HG02973 (cell line): ENCODE measurements around the gene ZDHHC1.

ENCODE experiments used
- ATAC-seq: cut with Tn5 transposase; IDR thresholded peaks from one replicate; pipeline ENCODE4 v1.9.1; 2021; ENCODE audit warnings: moderate library complexity; ENCODE audit not compliant: unreplicated experiment

Gene ZDHHC1

GRCh38 chr16:67411339-67411738 is 4.9 kb downstream of the ZDHHC1 start:
- no peak for ATAC-seq

- ATAC-seq = no peak
These were observed 6.6 kb downstream of the ZDHHC1 start for GRCh38 chr16:67409631-67410030.

DNA sequence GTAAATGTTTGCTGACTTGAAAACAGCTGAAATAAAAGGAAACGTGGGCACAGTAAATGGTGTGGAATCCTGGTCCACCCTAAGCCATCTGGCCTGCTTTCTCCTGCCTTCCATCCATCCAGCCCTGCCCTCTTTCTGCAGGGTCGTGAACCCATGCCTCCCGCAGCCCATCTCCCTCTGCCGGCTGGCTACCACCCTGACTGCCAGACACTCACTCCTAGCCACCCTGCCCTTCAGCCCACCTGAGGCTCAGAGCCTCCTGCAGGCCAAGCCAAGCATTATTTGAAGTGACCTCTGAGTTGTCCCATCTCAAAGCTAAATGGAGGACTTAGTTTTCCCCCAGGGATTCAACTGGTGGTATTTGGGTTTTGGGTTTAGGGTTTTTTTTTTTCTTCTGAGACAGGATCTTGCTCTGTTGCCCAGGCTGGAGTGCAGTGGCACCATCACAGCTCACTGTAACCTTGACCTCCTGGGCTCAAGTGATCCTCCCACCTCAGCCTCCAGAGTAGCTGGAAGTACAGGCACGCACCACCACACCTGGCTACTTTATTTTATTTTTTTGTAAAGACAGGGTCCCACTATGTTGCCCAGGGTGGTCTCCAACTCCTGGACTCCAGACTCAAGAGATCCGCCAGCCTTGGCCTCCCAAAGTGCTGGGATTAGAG is 8.4 kb downstream of the ZDHHC1 start:
- no peak for ATAC-seq

GRCh38 chr16:67407176-67407787 is 9.0 kb downstream of the ZDHHC1 start:
- ATAC-seq = no peak

DNA sequence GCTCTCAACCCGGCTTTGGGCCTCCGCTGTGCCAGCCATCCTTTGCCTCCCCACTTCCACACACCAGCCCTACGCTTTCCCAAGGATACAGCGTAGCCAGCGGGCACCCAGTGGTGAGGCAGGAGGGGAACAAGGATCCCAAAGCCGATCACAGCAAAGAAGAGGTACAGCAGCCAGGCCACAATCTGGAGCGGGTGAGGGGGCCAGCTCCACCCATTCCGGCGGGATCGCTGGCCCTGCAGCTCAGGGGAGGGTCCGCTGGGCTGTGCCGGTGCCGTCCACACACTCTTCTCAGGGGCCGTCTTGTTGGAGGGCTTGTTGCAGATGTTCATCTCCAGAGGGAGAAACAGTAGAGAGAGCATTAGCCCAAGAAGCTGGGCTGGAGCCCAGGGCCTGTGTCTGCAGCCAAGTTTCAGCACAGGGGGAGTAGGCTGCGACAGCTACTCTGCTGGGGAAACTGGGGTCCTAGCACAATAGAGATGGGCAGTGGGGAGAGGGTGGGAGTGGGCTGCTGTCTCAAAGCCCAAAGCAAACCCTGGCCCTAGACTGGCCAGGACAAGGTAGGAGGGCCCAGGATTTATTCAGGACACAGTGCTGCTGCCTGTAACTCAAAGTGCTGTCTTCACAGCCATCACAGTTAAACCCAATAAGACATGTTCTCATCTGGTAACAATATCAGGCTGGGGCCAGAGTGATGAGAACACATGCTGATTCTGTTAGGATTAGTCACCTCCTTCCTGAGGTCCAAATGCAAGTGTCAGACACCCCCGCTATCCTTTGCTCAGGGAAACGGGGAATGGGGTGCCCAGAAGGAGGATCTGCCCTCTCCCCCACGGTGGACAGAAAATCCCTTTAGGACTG is 9.9 kb downstream of the ZDHHC1 start:
- no peak for ATAC-seq

DNA sequence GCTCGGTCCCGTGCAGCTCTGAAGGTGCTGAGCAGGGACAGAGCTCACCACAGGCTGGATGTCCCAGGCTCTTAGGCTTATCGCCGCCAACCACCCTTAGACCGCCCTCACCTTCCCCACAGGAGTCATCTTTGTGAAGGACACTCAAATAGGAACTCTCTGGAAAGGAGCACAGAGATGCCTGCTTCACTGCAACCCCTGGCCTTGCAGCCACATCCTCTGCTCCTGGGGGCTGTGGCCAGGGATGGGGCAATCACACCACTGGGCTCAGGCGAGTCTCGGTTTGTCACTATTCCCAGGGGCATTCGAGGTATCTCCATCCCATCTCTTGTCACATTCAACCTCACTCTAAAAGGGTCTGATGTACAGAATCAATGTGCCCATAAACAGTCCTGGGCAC is 10.9 kb downstream of the ZDHHC1 start:
- no peak for ATAC-seq

- no peak for ATAC-seq
These were observed 11.5 kb downstream of the ZDHHC1 start for GRCh38 chr16:67404740-67405226.

DNA sequence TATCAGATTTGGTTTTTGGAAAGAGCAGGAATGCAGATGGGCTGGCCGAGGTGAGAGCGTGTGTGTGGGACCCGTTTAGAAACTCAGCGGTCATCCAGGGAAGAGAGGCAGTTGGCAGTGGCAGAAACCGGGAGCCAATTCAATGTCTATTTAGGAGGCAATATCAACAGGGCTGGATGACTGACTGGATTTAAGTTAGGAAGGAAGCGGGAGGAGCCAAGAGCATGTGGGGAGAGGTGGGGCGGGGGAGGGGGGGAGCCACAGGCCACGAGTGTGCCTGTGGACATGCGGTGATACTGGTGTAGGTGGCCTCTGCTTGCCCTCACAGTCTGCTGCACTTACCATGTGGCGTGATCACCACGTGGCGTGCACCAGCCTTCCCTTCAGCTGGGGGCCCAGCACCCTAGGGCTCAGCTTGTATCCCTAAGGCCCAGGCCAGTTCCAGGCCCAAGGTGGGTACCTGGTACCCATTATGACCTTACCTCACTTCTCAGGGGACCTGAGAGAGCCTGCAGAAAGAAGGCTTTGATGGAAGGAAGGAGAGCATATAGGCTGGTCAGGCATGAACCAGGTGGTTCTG is 12.2 kb downstream of the ZDHHC1 start:
- ATAC-seq = no peak

- ATAC-seq = no peak
These were observed 15.4 kb downstream of the ZDHHC1 start for GRCh38 chr16:67400901-67401300.

DNA sequence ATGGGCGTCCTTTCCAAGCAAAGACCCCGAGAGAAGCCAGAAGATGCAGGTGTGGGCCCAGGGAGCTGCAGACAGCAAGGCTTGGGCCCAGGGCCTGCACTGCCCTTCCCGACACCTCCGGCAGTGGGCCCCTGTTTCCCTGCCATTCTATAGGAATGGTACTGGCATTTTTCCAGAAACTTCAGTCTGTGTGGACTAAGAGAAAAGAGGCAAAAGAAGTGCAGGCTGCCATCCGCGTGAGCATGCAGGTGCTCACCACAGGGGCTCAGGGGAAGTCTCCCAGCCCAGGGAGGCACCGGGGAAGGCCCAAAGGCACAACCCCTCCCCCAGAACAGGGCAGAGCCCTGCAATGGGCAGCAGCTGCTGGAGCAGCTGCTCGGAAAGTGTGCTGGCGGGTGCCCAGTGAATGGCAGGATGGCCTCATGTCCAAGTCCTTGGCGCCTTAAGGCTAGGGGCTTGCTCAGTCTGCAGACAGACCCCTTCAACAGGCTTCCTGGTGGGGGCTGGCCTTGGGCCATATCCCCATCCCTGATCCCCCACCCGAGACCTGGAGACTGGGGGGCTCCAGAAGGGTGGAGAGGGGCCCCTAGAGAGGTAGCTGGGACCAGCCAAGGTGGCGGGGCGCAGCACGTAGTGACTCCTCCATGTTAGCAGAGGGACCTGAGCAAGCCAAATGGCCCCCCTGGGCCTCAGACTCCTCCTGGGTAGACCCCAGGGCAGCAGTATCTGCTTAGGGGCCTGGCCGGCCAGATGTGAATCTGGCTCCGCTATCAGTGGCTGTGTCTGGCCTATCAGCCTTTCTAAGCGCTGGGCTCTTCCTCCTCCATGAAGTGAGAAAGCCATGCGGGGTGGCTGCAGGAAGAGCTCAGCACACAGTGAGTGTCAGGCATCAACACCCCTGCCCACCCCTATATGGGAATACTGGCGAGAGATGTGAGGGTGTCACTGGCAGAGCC is 16.2 kb downstream of the ZDHHC1 start:
- no peak for ATAC-seq

GRCh38 chr16:67399218-67399733 is 17.0 kb downstream of the ZDHHC1 start:
- no peak for ATAC-seq

- no peak for ATAC-seq
These were observed 17.6 kb downstream of the ZDHHC1 start for GRCh38 chr16:67398546-67399217.

- no peak for ATAC-seq
These were observed 18.3 kb downstream of the ZDHHC1 start for GRCh38 chr16:67397812-67398545.

DNA sequence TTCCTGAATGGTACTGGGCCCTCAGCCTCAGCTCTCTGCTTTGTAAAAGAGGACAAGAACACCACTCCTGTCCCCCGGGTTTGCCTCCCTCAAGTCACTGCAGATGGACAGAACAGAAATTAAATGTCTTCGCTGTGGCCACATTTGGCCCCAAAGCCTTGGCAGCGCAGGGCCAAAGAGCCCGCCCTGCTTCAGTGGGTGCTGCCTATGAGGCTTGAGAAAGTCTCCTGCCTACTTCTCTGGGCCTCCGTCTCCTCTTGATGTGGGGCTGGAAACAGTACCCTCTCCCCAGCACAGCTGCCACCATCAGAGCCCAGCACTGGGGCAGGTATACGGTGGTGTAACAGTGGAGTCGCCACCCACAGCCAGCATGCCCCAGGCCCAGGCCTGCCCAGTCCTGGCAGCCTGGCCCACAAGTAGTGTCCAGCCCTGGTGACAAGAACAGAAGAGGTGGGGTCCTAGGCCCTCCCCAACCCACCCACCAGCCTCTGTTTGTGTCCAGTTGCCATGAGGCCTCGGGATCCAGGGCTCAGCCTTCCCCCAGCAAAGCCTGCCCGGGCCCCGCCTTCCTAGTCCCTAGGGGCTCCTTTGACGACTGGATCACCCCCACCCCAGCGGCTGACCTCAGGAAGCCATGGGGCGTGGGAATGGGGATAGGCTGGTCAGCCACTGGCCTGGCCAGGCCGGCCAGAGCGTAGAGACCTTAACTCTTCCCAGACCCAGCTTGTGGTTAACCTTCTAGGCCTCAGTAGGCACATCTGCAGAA is 19.1 kb downstream of the ZDHHC1 start:
- ATAC-seq = no peak

GRCh38 chr16:67396159-67397035 is 19.9 kb downstream of the ZDHHC1 start:
- ATAC-seq = no peak

DNA sequence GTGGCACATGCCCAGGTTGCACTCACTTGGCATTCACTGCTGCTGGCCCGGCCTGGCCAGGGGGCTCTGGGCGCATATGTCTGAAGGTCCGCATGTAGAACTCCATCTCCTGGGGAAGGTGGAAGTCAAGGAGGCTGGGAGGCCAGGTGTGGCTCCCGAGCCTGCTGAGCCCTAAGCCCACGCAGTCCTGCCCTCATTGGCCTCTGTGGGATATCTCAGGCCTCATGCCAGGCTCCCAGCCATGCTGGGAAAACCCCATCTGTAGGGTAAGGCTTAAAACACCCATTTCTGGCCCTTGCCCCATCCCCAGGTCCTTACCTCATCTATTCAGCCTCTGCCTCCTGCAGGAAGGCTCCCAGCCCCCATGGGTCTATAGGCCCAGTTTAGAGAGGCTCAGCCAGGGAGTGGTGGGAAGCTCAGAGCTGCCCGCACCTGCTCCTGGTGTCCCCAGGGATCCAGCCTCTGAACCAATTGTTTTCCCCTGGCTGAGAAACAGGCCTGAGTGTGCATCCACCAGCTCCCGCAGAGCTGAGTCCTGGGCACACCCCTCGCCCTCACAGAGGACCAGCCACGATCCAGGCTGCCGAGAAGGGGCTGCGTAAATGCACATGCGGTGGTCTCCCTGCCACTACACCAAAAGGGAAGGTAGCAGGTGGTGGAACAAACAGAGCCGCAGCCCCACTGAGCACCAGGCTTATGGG is 20.7 kb downstream of the ZDHHC1 start:
- ATAC-seq = no peak

DNA sequence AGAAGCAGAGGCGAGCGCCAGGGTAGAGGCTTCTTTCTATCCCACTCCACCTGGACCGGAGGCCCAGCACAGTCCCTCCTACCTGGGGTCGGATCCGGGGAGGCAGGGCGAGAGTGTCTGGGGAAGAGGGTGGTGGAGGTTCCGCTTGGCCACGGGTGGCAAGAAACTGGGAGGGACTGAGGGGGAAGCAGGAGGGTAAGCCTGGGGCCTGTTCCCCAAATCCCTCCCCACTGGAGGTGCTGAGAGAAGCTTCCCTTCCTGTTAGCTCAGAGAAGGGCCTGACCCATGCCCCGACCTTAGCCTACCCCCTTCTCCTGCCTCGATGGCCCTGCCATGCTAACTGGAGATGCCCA is 21.2 kb downstream of the ZDHHC1 start:
- no peak for ATAC-seq
